IMR-90 (cell line): ENCODE measurements around the gene MPST. TPM values are rescaled to one million over a fixed set of nuclear protein-coding genes. Genes with fewer than 3 reads are reported as not detected.

ENCODE experiments used
- ATAC-seq: fragments of 200-7000 bp; cut with Tn5 transposase; 2 replicates; pipeline ENCODE4 v1.9.1; 2020; ENCODE audit warnings: low read depth, mild to moderate bottlenecking, moderate library complexity
- BruUV-seq: library from RNA; stranded (reverse); fragments of 400-500 nt; replicated peaks from 2 replicates; lab custom pipeline; 2021; lab: Mats Ljungman, UMichigan
- CTCF ChIA-PET: fragments of 300-600 bp; formaldehyde crosslinking; extraction: SDS; loops from one replicate; lab custom pipeline; 2021; ENCODE audit warnings: antibody characterized with exemption; lab: Yijun Ruan, JAX
- POLR2A ChIA-PET: fragments of 300-600 bp; sonication (Branson Sonifier 250); formaldehyde crosslinking; loops from one replicate; lab custom pipeline; 2022; ENCODE audit warnings: antibody characterized with exemption; ENCODE audit not compliant: unreplicated experiment; lab: Charles Lee
- DNase-seq: peaks from one replicate; pipeline ENCODE4 v3.0.0; 2013
- H2AFZ ChIP-seq: replicated peaks from 2 replicates; pipeline ENCODE3; 2013; ENCODE audit warnings: low read length, mild to moderate bottlenecking; ENCODE audit not compliant: poor library complexity
- H2AK5ac ChIP-seq: 2 replicates; pipeline ENCODE4 v1.6.1; 2013; ENCODE audit warnings: low read depth, low read length, inconsistent platforms
- H2AK9ac ChIP-seq: replicated peaks from 2 replicates; pipeline ENCODE3; 2013; ENCODE audit warnings: mild to moderate bottlenecking, low read depth, low read length, moderate library complexity; ENCODE audit not compliant: poor library complexity
- H2BK120ac ChIP-seq: 2 replicates; pipeline ENCODE4 v1.6.1; 2013; ENCODE audit warnings: low read depth, low read length, inconsistent platforms
- H2BK15ac ChIP-seq: 3 replicates; pipeline ENCODE4 v1.6.1; 2013; ENCODE audit warnings: low read depth, low read length, inconsistent platforms
- H2BK20ac ChIP-seq: 2 replicates; pipeline ENCODE4 v1.6.1; 2013; ENCODE audit warnings: low read depth, mild to moderate bottlenecking, inconsistent platforms, low read length, moderate library complexity
- H2BK5ac ChIP-seq: 2 replicates; pipeline ENCODE4 v1.6.1; 2013; ENCODE audit warnings: mild to moderate bottlenecking, low read depth, low read length, inconsistent platforms; ENCODE audit not compliant: poor library complexity, severe bottlenecking
- H3K14ac ChIP-seq: replicated peaks from 2 replicates; pipeline ENCODE4 v1.6.1; 2013; ENCODE audit warnings: low read depth, low read length, inconsistent platforms
- H3K18ac ChIP-seq: 2 replicates; pipeline ENCODE4 v1.6.1; 2013; ENCODE audit warnings: low read depth, low read length, control low read depth
- H3K23ac ChIP-seq: 2 replicates; pipeline ENCODE4 v1.6.1; 2013; ENCODE audit warnings: low read depth, low read length, inconsistent platforms
- H3K27ac ChIP-seq: 2 replicates; pipeline ENCODE4 v1.5.1; 2013; ENCODE audit warnings: mild to moderate bottlenecking, control low read depth, low read length; ENCODE audit not compliant: insufficient read depth
- H3K27me3 ChIP-seq: 2 replicates; pipeline ENCODE4 v1.6.1; 2013; ENCODE audit warnings: low read length; ENCODE audit not compliant: control insufficient read depth, insufficient read depth
- H3K36me3 ChIP-seq: 2 replicates; pipeline ENCODE4 v1.6.1; 2013; ENCODE audit warnings: low read length, mixed read lengths; ENCODE audit not compliant: control insufficient read depth, insufficient read depth
- H3K4ac ChIP-seq: 2 replicates; pipeline ENCODE4 v1.6.1; 2013; ENCODE audit warnings: low read depth, low read length, inconsistent platforms
- H3K4me1 ChIP-seq: 2 replicates; pipeline ENCODE4 v1.6.1; 2013; ENCODE audit warnings: low read length, mixed read lengths; ENCODE audit not compliant: control insufficient read depth, insufficient read depth
- H3K4me2 ChIP-seq: 2 replicates; pipeline ENCODE4 v1.6.1; 2013; ENCODE audit warnings: low read depth, mild to moderate bottlenecking, control low read depth, low read length, moderate library complexity
- H3K4me3 ChIP-seq: 2 replicates; pipeline ENCODE4 v1.5.1; 2013; ENCODE audit warnings: low read depth, mild to moderate bottlenecking, control low read depth, low read length, moderate library complexity; ENCODE audit not compliant: insufficient read depth
- H3K56ac ChIP-seq: 2 replicates; pipeline ENCODE4 v1.6.1; 2013; ENCODE audit warnings: low read length, inconsistent platforms; ENCODE audit not compliant: insufficient read depth; ENCODE audit errors: extremely low read depth
- H3K79me1 ChIP-seq, 2 experiments: 2 replicates each; pipeline ENCODE4 v1.6.1; 2013; ENCODE audit warnings: low read length in 2 of 2, inconsistent platforms in 1 of 2, low read depth in 1 of 2
- H3K9ac ChIP-seq: 2 replicates; pipeline ENCODE4 v1.6.1; 2013; ENCODE audit warnings: low read depth, low read length, control low read depth
- H3K9me1 ChIP-seq: 2 replicates; pipeline ENCODE4 v1.6.1; 2013; ENCODE audit warnings: low read length, inconsistent platforms; ENCODE audit not compliant: insufficient read depth
- H3K9me3 ChIP-seq: 2 replicates; pipeline ENCODE4 v1.6.1; 2013; ENCODE audit warnings: low read length; ENCODE audit not compliant: control insufficient read depth, insufficient read depth
- H4K20me1 ChIP-seq: 2 replicates; pipeline ENCODE4 v1.6.1; 2013; ENCODE audit warnings: low read length, inconsistent platforms; ENCODE audit not compliant: insufficient read depth
- H4K5ac ChIP-seq: 2 replicates; pipeline ENCODE4 v1.6.1; 2013; ENCODE audit warnings: mild to moderate bottlenecking, low read depth, low read length, control low read depth
- H4K8ac ChIP-seq, 2 experiments: 2 replicates each; pipeline ENCODE4 v1.6.1; 2013; ENCODE audit warnings: low read depth in 2 of 2, low read length in 2 of 2, control low read depth in 1 of 2, inconsistent platforms in 1 of 2
- H4K91ac ChIP-seq: 2 replicates; pipeline ENCODE4 v1.6.1; 2013; ENCODE audit warnings: low read depth, low read length, inconsistent platforms; ENCODE audit not compliant: insufficient read depth
- BHLHE40 ChIP-seq: fragments of 150-350 bp; IDR thresholded peaks from 2 replicates; pipeline ENCODE4 v1.6.1; 2016; ENCODE audit warnings: mild to moderate bottlenecking, low read depth, low read length
- CEBPB ChIP-seq: IDR thresholded peaks from 2 replicates; pipeline ENCODE4 v1.6.1; 2012; ENCODE audit warnings: low read depth, low read length, improper control_type of control experiment
- CHD1 ChIP-seq: IDR thresholded peaks from 2 replicates; pipeline ENCODE4 v1.6.1; 2012; ENCODE audit warnings: low read depth, low read length, improper control_type of control experiment
- CTCF ChIP-seq: conservative IDR thresholded peaks from 2 replicates; pipeline ENCODE4 v1.5.1; 2012; ENCODE audit warnings: mild to moderate bottlenecking, low read depth, low read length, improper control_type of control experiment
- ELK1 ChIP-seq: fragments of 150-350 bp; IDR thresholded peaks from 2 replicates; pipeline ENCODE4 v1.6.1; 2016; ENCODE audit warnings: low read depth, mild to moderate bottlenecking, low read length, moderate library complexity, borderline replicate concordance
- FOS ChIP-seq: fragments of 150-350 bp; IDR thresholded peaks from 2 replicates; pipeline ENCODE4 v1.6.1; 2016; ENCODE audit warnings: low read depth, low read length
- MAFK ChIP-seq: IDR thresholded peaks from 2 replicates; pipeline ENCODE4 v1.6.1; 2012; ENCODE audit warnings: low read depth, low read length, improper control_type of control experiment
- MAZ ChIP-seq: IDR thresholded peaks from 2 replicates; pipeline ENCODE4 v1.6.1; 2012; ENCODE audit warnings: low read depth, mild to moderate bottlenecking, low read length, improper control_type of control experiment, moderate library complexity, borderline replicate concordance
- MXI1 ChIP-seq: IDR thresholded peaks from 2 replicates; pipeline ENCODE4 v1.6.1; 2012; ENCODE audit warnings: low read depth, mild to moderate bottlenecking, low read length, moderate library complexity, borderline replicate concordance
- NFE2L2 ChIP-seq: fragments of 150-350 bp; IDR thresholded peaks from 2 replicates; pipeline ENCODE4 v1.6.1; 2016; ENCODE audit warnings: low read depth, mild to moderate bottlenecking, low read length
- POLR2A ChIP-seq: IDR thresholded peaks from 2 replicates; pipeline ENCODE4 v1.6.1; 2012; ENCODE audit warnings: mild to moderate bottlenecking, low read depth, low read length
- RAD21 ChIP-seq: IDR thresholded peaks from 2 replicates; pipeline ENCODE4 v1.6.1; 2012; ENCODE audit warnings: low read length, improper control_type of control experiment
- RCOR1 ChIP-seq: IDR thresholded peaks from 2 replicates; pipeline ENCODE4 v1.6.1; 2012; ENCODE audit warnings: mild to moderate bottlenecking, low read length, improper control_type of control experiment; ENCODE audit not compliant: insufficient replicate concordance
- RFX5 ChIP-seq: IDR thresholded peaks from 2 replicates; pipeline ENCODE4 v1.8.0; 2012; ENCODE audit warnings: low read depth, mild to moderate bottlenecking, low read length, moderate library complexity
- SMC3 ChIP-seq: fragments of 150-350 bp; IDR thresholded peaks from 2 replicates; pipeline ENCODE4 v1.6.1; 2016; ENCODE audit warnings: low read depth, mild to moderate bottlenecking, antibody characterized with exemption, low read length, moderate library complexity
- WGBS, 2 experiments: methylation state at CpG; one replicate each; pipeline versions ENCODE4 v1.1.5 to v1.1.7; 2013; ENCODE audit warnings: missing lambda C conversion rate in 2 of 2; ENCODE audit not compliant: insufficient read length in 1 of 2; ENCODE audit errors: extremely low coverage in 2 of 2; 5-methylcytosine and 5-hydroxymethylcytosine counted together
- dilution Hi-C: fragments of 300-500 bp; cut with HindIII; formaldehyde crosslinking; loops from one replicate; pipeline ENCODE4 v1.14.3; 2018; ENCODE audit warnings: low sequenced_read_pairs; ENCODE audit not compliant: unreplicated experiment
- in situ Hi-C: fragments of 300-500 bp; cut with MboI; formaldehyde crosslinking; loops from 3 replicates; pipeline ENCODE4 v1.14.3; 2019; ENCODE audit warnings: low sequenced_read_pairs, inconsistent platforms, mixed read lengths
- intact Hi-C: fragments of 100-400 bp; cut with micrococcal nuclease; formaldehyde crosslinking; loops from 2 replicates; pipeline ENCODE4 v1.10.0; 2022
- polyA plus RNA-seq, 3 experiments: library from polyadenylated mRNA; depleted of rRNA; stranded (reverse); fragments of >200 nt; gene quantifications; 2 replicates each; pipeline ENCODE4 v1.2.3, GENCODE V29; 2012; ENCODE audit warnings: low replicate concordance in 1 of 3
- total RNA-seq: library from RNA; depleted of rRNA; stranded (reverse); fragments of >200 nt; gene quantifications from 2 replicates; pipeline ENCODE4 v1.2.3, GENCODE V29; 2012
- TF ChIP-seq, protein P1 (sequence below): fragments of 150-350 bp; IDR thresholded peaks from 2 replicates; pipeline ENCODE4 v1.6.1; 2017; ENCODE audit warnings: mild to moderate bottlenecking, antibody characterized with exemption, low read length, low read depth

MPST gene
- total and polyA plus RNA-seq, 2 of the 4 experiments (the other 2 are of a cell fraction), result 19.2 to 43.0 TPM

DNA sequence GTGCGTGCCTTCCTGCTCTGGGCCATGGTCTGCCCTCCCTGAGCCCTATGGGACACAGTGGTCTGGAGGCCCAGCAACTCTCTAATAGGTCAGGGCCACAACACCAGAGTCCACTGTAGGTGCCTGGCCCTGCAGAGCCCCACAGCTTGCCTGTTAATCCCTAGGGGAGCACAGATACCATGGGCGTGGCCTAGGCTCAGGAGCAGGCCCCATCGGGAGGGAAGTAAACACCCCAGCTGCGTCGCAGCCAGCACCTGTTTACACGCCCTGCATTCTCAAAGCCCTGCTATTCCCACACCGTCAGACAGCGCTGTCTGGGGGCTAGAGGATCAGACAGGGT, 34.5 kb downstream of the MPST start:
- H3K4ac ChIP-seq, result no peak overlapping the region
- peaks cover 8% of the 10 kb centered on the region; the same call in 1 of the 2 replicates for H3K9me1 ChIP-seq
- H4K20me1 ChIP-seq, result no peaks in the 10 kb centered on the region
- H4K8ac ChIP-seq, result no peak overlapping the region
- H3K27me3 ChIP-seq, result 0 out of 2 replicates have a peak, but pooled peaks cover 2% of the 10 kb centered on the region
- intact Hi-C loops (loop anchor here (5.0 kb wide), 1 partner anchor 143 kb away; no protein-coding TSS in a partner anchor), in situ Hi-C loops (no loop called here), dilution Hi-C loops (no loop called here)
- no peak overlapping the region for H2BK5ac ChIP-seq
- H2BK15ac ChIP-seq, result no peak overlapping the region
- no peak overlapping the region for H2AFZ ChIP-seq
- no peak overlapping the region for H3K18ac ChIP-seq
- peaks cover 4% of the 10 kb centered on the region; the same call in 1 of the 2 replicates for H3K4me1 ChIP-seq
- H3K9me3 ChIP-seq, result no peaks in the 10 kb centered on the region
- H4K91ac ChIP-seq, result no peak overlapping the region
- H3K56ac ChIP-seq, result no peak overlapping the region
- DNase-seq (no peak), ATAC-seq (no peak)
- no peak overlapping the region for H3K27ac ChIP-seq
- H4K5ac ChIP-seq, result no peak overlapping the region
- no CpG with 5 or more reads among the region's 8 CpGs for WGBS, 2 experiments
- CTCF ChIA-PET, result interaction anchor here (0.5 kb wide), 1 partner anchor 8 kb away, joined by 4 read pairs; no protein-coding TSS in a partner anchor
- TF ChIP-seq ELK1, result no peak
- TF ChIP-seq CEBPB, result no peak
- no peak for TF ChIP-seq MAZ
- no peak for TF ChIP-seq SMC3
- no peak for TF ChIP-seq BHLHE40
- TF ChIP-seq, protein P1, sequence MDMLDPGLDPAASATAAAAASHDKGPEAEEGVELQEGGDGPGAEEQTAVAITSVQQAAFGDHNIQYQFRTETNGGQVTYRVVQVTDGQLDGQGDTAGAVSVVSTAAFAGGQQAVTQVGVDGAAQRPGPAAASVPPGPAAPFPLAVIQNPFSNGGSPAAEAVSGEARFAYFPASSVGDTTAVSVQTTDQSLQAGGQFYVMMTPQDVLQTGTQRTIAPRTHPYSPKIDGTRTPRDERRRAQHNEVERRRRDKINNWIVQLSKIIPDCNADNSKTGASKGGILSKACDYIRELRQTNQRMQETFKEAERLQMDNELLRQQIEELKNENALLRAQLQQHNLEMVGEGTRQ, result no peak
- no peak for TF ChIP-seq FOS
- TF ChIP-seq RAD21, result no peak
- no peak for TF ChIP-seq CTCF
- no peak for TF ChIP-seq CHD1
- no peak for TF ChIP-seq POLR2A
- TF ChIP-seq RFX5, result no peak
- no peak for TF ChIP-seq MAFK
- TF ChIP-seq RCOR1, result no peak
- TF ChIP-seq NFE2L2, result no peak
- TF ChIP-seq MXI1, result no peak
- no peak overlapping the region for H3K4me3 ChIP-seq
- no TSS peak for BruUV-seq
- H3K36me3 ChIP-seq, result peaks cover 33% of the 10 kb centered on the region
- H3K23ac ChIP-seq, result no peak overlapping the region
- POLR2A ChIA-PET, result no interaction called here
- no peak overlapping the region for H2AK5ac ChIP-seq
- no peak overlapping the region for H2BK120ac ChIP-seq
- peaks cover 7 to 17% of the 10 kb centered on the region in 2 experiments; a peak in 3 of 4 replicates for H3K79me1 ChIP-seq
- no peak overlapping the region for H2BK20ac ChIP-seq
- no peak overlapping the region for H3K4me2 ChIP-seq
- H2AK9ac ChIP-seq, result no peak overlapping the region
- H3K9ac ChIP-seq, result no peak overlapping the region
- H3K14ac ChIP-seq, result no peak overlapping the region
